ENCODE measurements around the gene KCNH1. TPM values are rescaled to one million over a fixed set of nuclear protein-coding genes. Genes with fewer than 3 reads are reported as not detected.

Gene KCNH1
- total RNA-seq, 1 donor from 2014 or later = not detected

DNA sequence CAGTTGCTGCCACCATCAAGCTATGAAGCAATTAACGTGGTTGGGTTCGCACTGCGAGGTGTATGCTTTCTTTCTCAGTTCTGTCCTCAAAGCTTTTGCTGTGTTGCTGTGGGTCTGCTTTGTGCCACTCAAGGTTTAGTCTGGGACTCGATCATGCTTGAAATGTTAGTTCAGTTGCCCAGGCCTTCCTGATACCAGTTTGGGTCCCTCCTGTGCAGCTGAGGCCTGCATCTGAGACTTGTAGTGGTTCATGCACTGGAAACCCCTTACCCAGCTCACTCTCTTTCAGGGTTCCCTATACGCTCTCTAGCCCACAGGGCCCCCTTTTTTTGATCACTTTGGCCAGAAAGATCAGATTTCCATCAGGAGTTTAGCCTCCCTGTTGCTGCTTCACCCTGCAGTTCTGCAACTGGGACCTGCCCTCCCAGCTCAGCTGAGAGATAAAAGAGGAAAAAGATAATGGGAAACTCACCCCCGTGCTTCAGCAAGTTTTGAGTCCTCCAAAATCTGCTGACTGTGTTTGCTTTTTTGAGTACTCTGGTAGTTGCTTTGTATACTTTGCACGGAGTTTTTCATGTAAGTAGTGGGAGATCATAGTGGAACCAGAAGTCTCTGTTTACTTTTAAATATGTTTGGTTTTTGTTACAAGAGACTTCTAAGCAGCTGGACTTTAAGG lies 488.2 kb downstream of the KCNH1 start:
- H3K27me3 Mint-ChIP-seq = no peaks in the 10 kb centered on the region
- H3K4me3 Mint-ChIP-seq = no peak overlapping the region
- intact Hi-C loops (cut with micrococcal nuclease) = no loop called here
- DNase-seq = no peak
- H3K36me3 Mint-ChIP-seq (ENCODE audit: low read depth) = no peaks in the 10 kb centered on the region
- H3K4me1 Mint-ChIP-seq = peaks cover 7% of the 10 kb centered on the region
- H3K27ac Mint-ChIP-seq = no peak overlapping the region
- no peaks in the 10 kb centered on the region for H3K9me3 Mint-ChIP-seq

DNA sequence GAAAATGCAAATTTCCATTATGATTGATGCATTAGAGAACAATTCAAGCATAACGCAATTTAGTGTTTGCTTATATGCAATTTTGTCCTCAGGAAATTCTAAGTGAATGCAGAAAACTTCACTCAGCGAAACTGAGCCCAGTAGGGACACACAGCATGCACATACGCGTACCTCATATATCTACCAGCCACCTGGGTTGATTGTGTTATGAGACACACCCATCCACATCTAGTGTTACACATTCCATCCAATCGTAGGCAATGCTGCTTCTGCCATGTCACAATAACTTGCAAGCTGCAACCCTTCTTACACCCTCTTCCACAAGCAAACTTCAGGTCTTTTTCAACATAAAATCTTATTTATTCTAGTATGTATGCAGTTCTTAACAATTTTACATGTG lies 492.4 kb downstream of the KCNH1 start:
- Mint-ChIP-seq H3K4me3 (no peak overlapping the region), H3K27me3 (no peaks in the 10 kb centered on the region), H3K4me1 (no peaks in the 10 kb centered on the region), H3K9me3 (no peaks in the 10 kb centered on the region), H3K36me3 (ENCODE audit: low read depth) (no peaks in the 10 kb centered on the region), H3K27ac (no peak overlapping the region)
- intact Hi-C loops (cut with micrococcal nuclease) = no loop called here
- DNase-seq = no peak

DNA sequence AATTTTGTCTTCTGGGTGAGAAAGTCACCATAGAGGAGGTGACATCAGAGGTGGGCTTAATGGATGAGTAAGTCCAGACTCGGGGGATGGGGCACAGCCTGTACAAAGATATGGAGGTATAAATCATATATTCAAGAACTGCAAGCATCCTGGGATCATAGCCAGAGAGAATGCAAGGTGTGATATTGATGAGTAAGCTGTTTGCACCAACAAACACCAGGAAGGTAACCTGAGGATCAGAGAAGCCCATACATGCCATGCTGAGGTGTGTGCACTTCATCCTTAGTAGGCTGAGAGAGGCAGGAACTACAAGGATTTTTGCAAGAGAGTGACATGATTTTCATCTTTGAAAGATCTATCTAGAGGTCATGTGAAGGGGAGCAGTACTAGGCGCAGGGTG lies 498.8 kb downstream of the KCNH1 start:
- H3K4me3 Mint-ChIP-seq = no peak overlapping the region
- no peak overlapping the region for H3K27ac Mint-ChIP-seq
- no peaks in the 10 kb centered on the region for H3K27me3 Mint-ChIP-seq
- no peaks in the 10 kb centered on the region for H3K9me3 Mint-ChIP-seq
- no peaks in the 10 kb centered on the region for H3K36me3 Mint-ChIP-seq (ENCODE audit: low read depth)
- no peaks in the 10 kb centered on the region for H3K4me1 Mint-ChIP-seq
- intact Hi-C loops (cut with micrococcal nuclease) = no loop called here
- DNase-seq = no peak

DNA sequence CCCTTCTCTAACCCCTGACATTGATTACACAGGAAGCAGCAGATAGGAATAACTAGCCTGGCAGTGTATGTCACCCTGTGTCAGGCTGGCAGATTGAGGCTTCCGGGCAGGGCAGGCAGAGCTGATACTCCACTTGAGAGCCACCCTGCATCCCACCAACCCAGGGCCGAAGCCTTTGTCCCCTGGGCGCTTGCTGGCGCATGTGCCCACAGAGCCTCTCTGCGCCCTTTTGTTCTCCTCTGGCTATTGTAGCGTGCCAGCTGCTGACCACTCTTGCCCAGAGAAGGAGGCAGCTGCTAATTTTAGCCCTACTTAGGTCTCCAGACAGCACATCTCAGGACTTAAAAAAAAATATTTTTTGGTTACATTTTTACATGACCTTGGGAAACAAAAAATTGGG lies 500.3 kb downstream of the KCNH1 start:
- Mint-ChIP-seq H3K27me3 (no peaks in the 10 kb centered on the region), H3K27ac (no peak overlapping the region)

DNA sequence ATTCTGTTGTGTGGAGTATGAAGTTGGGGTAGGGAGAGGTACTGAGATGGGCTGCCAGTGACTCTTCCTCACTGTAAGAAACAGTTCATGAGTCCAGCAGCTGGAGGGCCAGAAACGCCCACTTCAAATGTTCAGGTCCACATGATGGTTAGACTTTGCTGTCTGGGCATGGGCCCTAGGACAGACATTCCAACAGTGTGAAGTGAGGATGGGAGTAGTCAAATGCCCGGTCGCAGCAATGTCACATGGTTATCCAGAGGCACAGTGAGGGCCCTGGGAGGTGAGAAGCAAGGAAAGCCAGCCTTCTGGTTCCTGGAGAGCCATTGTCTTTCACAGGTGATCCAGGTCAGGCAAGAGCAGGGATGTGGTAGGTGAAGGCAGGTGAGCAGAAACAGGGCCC lies 500.8 kb downstream of the KCNH1 start:
- intact Hi-C loops (cut with micrococcal nuclease) = no loop called here
- H3K4me3 Mint-ChIP-seq = no peak overlapping the region
- H3K36me3 Mint-ChIP-seq (ENCODE audit: low read depth) = no peaks in the 10 kb centered on the region
- no peaks in the 10 kb centered on the region for H3K9me3 Mint-ChIP-seq
- no peak overlapping the region for H3K27ac Mint-ChIP-seq
- no peaks in the 10 kb centered on the region for H3K27me3 Mint-ChIP-seq
- no peaks in the 10 kb centered on the region for H3K4me1 Mint-ChIP-seq
- no peak for DNase-seq

More for the DNA sequence above, 500.3 kb downstream of the KCNH1 start:
- DNase-seq = no peak
- intact Hi-C loops (cut with micrococcal nuclease) = no loop called here
- H3K4me3 Mint-ChIP-seq = no peak overlapping the region
- no peaks in the 10 kb centered on the region for H3K4me1 Mint-ChIP-seq
- H3K36me3 Mint-ChIP-seq (ENCODE audit: low read depth) = no peaks in the 10 kb centered on the region
- H3K9me3 Mint-ChIP-seq = no peaks in the 10 kb centered on the region

DNA sequence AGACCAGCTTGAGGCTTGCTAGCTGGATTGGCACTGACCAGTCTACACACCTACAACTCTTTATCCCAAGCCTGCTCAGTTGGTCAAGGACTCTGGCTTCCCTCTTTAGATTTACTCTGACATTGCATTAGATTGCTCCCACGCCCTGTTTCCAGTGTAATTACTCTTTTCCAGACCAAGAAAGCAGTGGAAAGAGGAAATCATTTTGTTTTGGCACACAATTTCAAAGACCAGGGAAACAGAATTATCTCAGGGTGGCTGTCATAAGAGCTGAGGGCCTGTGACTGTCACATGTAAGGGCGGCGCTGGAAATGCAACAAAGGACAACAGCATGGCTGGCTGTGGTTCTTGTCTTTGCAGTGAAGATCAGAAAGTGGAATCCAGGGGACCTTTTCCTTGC lies 502.5 kb downstream of the KCNH1 start:
- H3K4me1 Mint-ChIP-seq = no peaks in the 10 kb centered on the region
- intact Hi-C loops (cut with micrococcal nuclease) = no loop called here
- no peak for DNase-seq
- H3K27ac Mint-ChIP-seq = no peak overlapping the region
- H3K27me3 Mint-ChIP-seq = no peaks in the 10 kb centered on the region
- H3K9me3 Mint-ChIP-seq = no peaks in the 10 kb centered on the region
- H3K4me3 Mint-ChIP-seq = no peak overlapping the region
- H3K36me3 Mint-ChIP-seq (ENCODE audit: low read depth) = no peaks in the 10 kb centered on the region

DNA sequence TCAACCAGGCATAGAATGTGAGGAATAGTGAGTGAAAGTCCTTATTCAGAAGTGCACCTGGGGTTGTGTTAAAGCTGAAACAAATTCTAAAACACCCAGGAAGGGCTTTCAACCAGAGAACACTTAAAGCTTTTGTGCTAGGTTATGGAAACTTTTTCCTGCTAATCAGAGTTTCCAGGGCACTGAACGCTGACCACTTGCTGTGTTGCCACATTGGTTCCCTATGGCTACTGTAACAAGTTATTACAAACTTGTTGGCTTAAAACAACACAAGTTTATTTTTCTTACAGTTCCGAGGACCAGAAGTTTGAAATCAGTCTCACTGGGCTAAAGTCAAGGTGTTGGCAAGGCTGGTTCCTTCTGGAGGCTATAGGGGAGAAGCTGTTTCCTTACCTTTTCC lies 504.7 kb downstream of the KCNH1 start:
- intact Hi-C loops (cut with micrococcal nuclease) = no loop called here
- H3K4me1 Mint-ChIP-seq = no peaks in the 10 kb centered on the region
- DNase-seq = no peak
- H3K4me3 Mint-ChIP-seq = no peak overlapping the region
- H3K9me3 Mint-ChIP-seq = no peaks in the 10 kb centered on the region
- H3K36me3 Mint-ChIP-seq (ENCODE audit: low read depth) = no peaks in the 10 kb centered on the region
- no peak overlapping the region for H3K27ac Mint-ChIP-seq
- H3K27me3 Mint-ChIP-seq = no peaks in the 10 kb centered on the region

DNA sequence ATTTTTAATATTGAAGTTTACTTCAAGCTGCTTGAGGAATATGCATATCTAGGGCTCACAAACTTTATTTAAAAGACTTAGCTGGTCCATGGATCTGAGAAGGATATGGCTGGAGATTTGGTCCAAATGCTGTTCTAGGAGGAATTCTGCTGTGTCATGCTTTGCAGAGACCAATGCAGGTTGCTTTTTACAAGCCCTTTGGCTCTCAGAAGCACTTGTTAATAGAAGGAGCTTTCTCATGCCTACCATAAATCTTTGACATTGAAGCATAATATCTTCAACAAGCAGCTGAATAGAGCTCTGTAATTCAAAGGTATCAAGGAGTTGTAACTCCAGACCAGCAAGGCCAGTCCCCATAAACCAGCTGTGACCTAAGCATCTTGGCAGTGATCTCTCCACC lies 506.2 kb downstream of the KCNH1 start:
- intact Hi-C loops (cut with micrococcal nuclease) = no loop called here
- Mint-ChIP-seq H3K36me3 (ENCODE audit: low read depth) (no peaks in the 10 kb centered on the region), H3K27ac (no peak overlapping the region), H3K4me1 (no peaks in the 10 kb centered on the region), H3K9me3 (no peaks in the 10 kb centered on the region), H3K27me3 (no peaks in the 10 kb centered on the region), H3K4me3 (no peak overlapping the region)
- DNase-seq = no peak

Other genes with a start within 250 kb of the KCNH1 start
- gene RCOR3, start 125.2 kb upstream of the KCNH1 start, total RNA-seq = 38.0 and 39.8 TPM in 2 replicates
- 55.6 and 56.6 TPM in 2 replicates for gene TRAF5, start 192.7 kb upstream of the KCNH1 start, total RNA-seq

Measured in activated CD4-positive, alpha-beta T cell treated with anti-CD3 and anti-CD28 coated beads, Interleukin-2, amount 10 ng/mL, durations not matched to agents 24 days and 14 days (primary cell).